Activated CD8-positive, alpha-beta T cell treated with anti-CD3 and anti-CD28 coated beads for 36 hours (primary cell): ENCODE measurements around the gene SPTBN1. TPM values are rescaled to one million over a fixed set of nuclear protein-coding genes. Genes with fewer than 3 reads are reported as not detected.

ENCODE experiments used
- ATAC-seq: fragments of 200-7000 bp; cut with Tn5 transposase; one replicate; pipeline ENCODE4 v1.10.0; 2021; ENCODE audit warnings: mild to moderate bottlenecking, moderate library complexity
- CTCF ChIA-PET: fragments of 350-600 bp; sonication (Branson Sonifier 250); formaldehyde crosslinking; loops from one replicate; lab custom pipeline; 2021; ENCODE audit warnings: antibody characterized with exemption; lab: Charles Lee
- POLR2A ChIA-PET: fragments of 350-600 bp; sonication (Branson Sonifier 250); formaldehyde crosslinking; loops from one replicate; lab custom pipeline; 2021; ENCODE audit warnings: antibody characterized with exemption; lab: Charles Lee
- DNase-seq: peaks from one replicate; pipeline ENCODE4 v3.0.0-alpha.2; 2020
- H3K27ac Mint-ChIP-seq: one replicate; pipeline ENCODE4 v1.8.0; 2021; ENCODE audit warnings: mild to moderate bottlenecking, mixed read lengths
- H3K27me3 Mint-ChIP-seq: one replicate; pipeline ENCODE4 v1.8.0; 2021; ENCODE audit warnings: mixed read lengths
- H3K36me3 Mint-ChIP-seq: one replicate; pipeline ENCODE4 v1.8.0; 2021; ENCODE audit warnings: low read depth, mixed read lengths
- H3K4me1 Mint-ChIP-seq: one replicate; pipeline ENCODE4 v1.8.0; 2021; ENCODE audit warnings: low read depth, mixed read lengths
- H3K4me3 Mint-ChIP-seq: one replicate; pipeline ENCODE4 v1.8.0; 2021; ENCODE audit warnings: mild to moderate bottlenecking, moderate library complexity, mixed read lengths
- H3K9me3 Mint-ChIP-seq: one replicate; pipeline ENCODE4 v1.8.0; 2021; ENCODE audit warnings: mixed read lengths
- intact Hi-C: fragments of 100-400 bp; cut with micrococcal nuclease; formaldehyde crosslinking; loops from one replicate; pipeline ENCODE4 v1.10.0; 2022
- total RNA-seq, 2 experiments: library from RNA; stranded (reverse); gene quantifications; one replicate each; pipeline ENCODE4 v1.2.3, GENCODE V29; 2021
- TF ChIP-seq, protein P1 (sequence below): fragments of 200-600 bp; IDR thresholded peaks from one replicate; pipeline ENCODE4 v1.8.0; 2022; ENCODE audit warnings: antibody characterized with exemption, mild to moderate bottlenecking

The SPTBN1 gene
- total RNA-seq, 2 experiments from 2014 or later: 91.8 to 91.9 TPM

DNA sequence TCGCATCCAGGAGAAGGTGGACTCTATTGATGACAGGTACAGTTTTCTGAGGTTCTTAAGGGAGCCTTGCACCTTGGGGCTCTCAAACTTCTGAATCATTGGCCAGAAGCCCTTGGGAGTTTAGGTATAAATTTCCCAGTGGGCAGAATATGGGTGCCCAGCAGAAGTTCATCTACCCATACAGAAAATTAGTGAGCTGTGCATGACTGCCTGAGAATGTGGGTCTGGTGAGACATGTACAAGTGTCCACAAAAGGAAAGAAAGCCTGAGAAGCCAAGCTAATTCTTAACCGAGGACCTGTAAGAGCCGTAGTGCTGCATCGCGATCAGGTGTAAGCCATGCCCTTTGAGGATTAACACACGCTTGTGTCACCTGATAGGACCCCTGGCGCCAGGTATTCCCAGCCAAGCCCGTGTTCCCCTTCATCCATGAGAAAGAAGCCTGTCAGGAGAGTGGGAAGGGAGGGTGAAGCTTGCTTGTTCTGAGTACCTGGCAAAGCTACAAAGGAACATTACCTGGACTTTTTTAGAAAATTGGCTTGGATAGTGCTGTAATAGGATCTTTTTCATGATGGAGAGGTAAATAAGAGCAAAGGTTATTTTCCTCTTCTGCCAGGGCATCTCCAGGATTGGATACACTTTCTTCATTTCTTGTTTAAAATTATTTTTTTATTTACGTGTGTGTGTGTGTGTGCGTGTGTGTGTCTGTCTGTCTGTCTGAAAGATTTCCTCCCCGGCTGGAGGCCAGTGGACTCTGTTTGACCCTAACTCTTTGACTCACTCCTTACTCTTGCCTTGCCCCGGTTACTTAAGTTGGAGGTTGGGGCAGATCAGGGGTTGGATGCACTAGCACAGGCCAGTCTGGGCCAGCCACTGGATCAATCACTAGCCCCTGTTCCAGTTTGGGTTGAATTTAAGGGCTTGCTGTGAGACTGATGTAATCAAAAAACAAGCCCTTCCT lies 176.9 kb downstream of the SPTBN1 start:
- H3K4me3 Mint-ChIP-seq: no peak overlapping the region
- CTCF ChIA-PET: interaction anchor here (0.9 to 2.0 kb wide), 6 partner anchors 8 to 110 kb away, joined by 4 to 10 read pairs (median 4); no protein-coding TSS in a partner anchor
- no peaks in the 10 kb centered on the region for H3K27me3 Mint-ChIP-seq
- peaks cover 45% of the 10 kb centered on the region for H3K36me3 Mint-ChIP-seq
- TF ChIP-seq, protein P1, sequence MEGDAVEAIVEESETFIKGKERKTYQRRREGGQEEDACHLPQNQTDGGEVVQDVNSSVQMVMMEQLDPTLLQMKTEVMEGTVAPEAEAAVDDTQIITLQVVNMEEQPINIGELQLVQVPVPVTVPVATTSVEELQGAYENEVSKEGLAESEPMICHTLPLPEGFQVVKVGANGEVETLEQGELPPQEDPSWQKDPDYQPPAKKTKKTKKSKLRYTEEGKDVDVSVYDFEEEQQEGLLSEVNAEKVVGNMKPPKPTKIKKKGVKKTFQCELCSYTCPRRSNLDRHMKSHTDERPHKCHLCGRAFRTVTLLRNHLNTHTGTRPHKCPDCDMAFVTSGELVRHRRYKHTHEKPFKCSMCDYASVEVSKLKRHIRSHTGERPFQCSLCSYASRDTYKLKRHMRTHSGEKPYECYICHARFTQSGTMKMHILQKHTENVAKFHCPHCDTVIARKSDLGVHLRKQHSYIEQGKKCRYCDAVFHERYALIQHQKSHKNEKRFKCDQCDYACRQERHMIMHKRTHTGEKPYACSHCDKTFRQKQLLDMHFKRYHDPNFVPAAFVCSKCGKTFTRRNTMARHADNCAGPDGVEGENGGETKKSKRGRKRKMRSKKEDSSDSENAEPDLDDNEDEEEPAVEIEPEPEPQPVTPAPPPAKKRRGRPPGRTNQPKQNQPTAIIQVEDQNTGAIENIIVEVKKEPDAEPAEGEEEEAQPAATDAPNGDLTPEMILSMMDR: no peak
- intact Hi-C loops: loop anchor here (10.0 kb wide), 1 partner anchor 108 kb away; no protein-coding TSS in a partner anchor
- no peaks in the 10 kb centered on the region for H3K9me3 Mint-ChIP-seq
- H3K27ac Mint-ChIP-seq: peak overlapping the region; percentile 32
- H3K4me1 Mint-ChIP-seq: peaks cover 31% of the 10 kb centered on the region
- no peak for DNase-seq
- ATAC-seq: no peak
- POLR2A ChIA-PET: interaction anchor here (1.1 kb wide), 1 partner anchor 75 kb away, joined by 5 read pairs; no protein-coding TSS in a partner anchor

DNA sequence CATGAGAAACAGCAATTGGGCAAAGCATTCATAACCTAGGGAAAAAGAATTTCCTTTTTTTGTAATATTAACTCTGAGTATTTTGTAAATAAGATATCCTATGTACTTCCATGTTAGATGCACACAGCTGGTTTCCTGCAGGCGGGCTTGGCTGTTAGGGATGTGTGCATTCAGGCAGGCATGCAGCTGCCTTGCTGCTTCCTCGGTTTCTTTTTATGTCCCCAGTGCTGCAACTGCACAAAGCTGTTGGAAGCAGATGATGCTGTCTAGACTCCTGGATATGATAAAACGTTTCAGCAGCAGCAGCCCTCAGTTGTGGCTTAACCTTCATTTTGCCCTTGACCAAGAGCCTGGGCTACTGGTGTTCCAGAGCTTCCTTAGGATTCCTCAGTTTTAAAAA lies 177.9 kb downstream of the SPTBN1 start:
- TF ChIP-seq, protein P1: no peak
- ChIA-PET CTCF (interaction anchor here (0.8 to 2.0 kb wide), 5 partner anchors 9 to 110 kb away, joined by 3 to 10 read pairs (median 5); no protein-coding TSS in a partner anchor), POLR2A (interaction anchor here (1.0 to 1.1 kb wide), 2 partner anchors 9 to 76 kb away, joined by 3 to 5 read pairs; no protein-coding TSS in a partner anchor)
- peaks cover 31% of the 10 kb centered on the region for H3K4me1 Mint-ChIP-seq
- DNase-seq: no peak
- ATAC-seq: no peak
- H3K9me3 Mint-ChIP-seq: no peaks in the 10 kb centered on the region
- peak overlapping the region; percentile 71 for H3K27ac Mint-ChIP-seq
- no peaks in the 10 kb centered on the region for H3K27me3 Mint-ChIP-seq
- peaks cover 45% of the 10 kb centered on the region for H3K36me3 Mint-ChIP-seq
- intact Hi-C loops: loop anchor here (10.0 kb wide), 1 partner anchor 109 kb away; no protein-coding TSS in a partner anchor
- H3K4me3 Mint-ChIP-seq: no peak overlapping the region

DNA sequence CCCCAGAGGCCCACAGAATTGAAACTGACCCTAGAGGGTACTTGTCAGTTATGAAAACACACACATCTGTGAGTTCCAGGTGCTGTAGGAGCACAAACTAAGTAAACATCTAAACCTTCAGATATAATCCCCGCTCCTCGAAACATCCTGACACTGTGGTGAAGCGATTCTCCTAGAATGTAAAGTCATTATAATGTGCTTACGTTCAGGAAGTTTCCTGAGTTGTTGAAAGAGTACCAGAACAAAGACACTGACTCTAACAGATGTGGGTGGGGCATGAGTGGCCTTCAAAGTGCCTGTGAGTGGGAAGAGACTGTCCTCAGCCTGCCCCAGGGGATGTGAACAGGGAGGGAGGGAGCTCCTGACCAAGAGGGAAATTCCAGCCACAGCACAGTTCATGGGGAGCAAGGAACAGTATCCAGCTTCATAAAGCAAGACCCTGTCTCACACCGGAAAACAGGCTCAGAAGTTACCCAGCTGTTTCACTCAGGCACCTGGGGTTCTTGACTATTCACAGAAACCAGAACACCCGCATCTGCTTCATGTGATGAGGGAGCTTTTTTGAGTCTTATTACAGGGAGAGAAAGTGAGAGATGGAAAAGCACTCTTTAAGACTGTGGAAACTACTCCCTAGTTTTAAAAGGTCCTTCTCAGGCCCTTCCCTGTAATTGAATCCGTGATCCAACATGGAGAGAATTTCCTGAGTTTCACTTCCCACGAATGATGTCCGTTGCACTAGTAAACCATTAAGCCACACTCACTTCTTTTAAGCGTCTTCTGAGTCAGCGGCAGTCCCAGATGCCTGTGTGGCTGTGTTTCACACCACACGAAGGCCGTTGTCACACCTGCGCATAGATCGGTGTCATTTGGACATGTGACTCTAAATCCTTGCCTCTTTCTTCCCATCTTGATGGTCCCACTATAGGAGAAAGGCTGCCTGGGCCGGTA lies 178.7 kb downstream of the SPTBN1 start:
- ChIA-PET POLR2A (interaction anchor here (0.7 to 1.1 kb wide), 3 partner anchors 10 to 77 kb away, joined by 3 to 5 read pairs (median 3); no protein-coding TSS in a partner anchor), CTCF (interaction anchor here (0.8 to 2.0 kb wide), 5 partner anchors 10 to 111 kb away, joined by 3 to 10 read pairs (median 5); no protein-coding TSS in a partner anchor)
- peak; percentile 59 for ATAC-seq
- intact Hi-C loops: loop anchor here (10.0 kb wide), 1 partner anchor 110 kb away; no protein-coding TSS in a partner anchor
- no peaks in the 10 kb centered on the region for H3K27me3 Mint-ChIP-seq
- peaks cover 30% of the 10 kb centered on the region for H3K4me1 Mint-ChIP-seq
- H3K36me3 Mint-ChIP-seq: peaks cover 40% of the 10 kb centered on the region
- no peaks in the 10 kb centered on the region for H3K9me3 Mint-ChIP-seq
- peak overlapping the region; percentile 71 for H3K27ac Mint-ChIP-seq
- TF ChIP-seq, protein P1: no peak
- no peak overlapping the region for H3K4me3 Mint-ChIP-seq
- peak; percentile 21 for DNase-seq

DNA sequence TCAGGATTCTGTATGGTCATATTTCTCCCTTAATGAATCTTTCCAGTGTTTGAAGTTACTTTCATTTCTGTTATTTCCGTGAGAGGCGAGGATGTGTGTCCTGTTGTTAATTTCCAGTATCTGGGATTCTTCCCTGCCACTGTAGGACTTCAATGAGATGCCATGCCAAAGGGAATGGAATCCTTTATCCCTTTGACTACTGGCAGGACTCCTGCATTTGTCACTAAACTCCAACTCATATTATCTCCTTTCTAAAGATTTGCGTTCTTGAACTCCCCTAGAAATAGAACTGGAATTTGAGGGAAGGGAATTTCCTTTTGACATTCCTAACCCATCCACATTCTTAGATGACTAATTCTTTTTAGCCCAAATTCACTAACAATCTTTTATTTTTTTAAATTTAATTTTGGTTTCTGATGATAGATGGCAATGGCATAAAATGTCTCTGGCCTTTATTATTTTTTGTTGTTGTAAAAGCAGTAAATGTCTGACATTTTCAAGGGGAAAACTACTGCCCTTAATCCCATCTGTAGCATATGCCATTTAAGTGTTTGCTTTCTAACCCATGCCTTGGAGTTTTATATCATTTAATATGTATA lies 179.5 kb downstream of the SPTBN1 start:
- no peaks in the 10 kb centered on the region for H3K9me3 Mint-ChIP-seq
- no peak overlapping the region for H3K4me3 Mint-ChIP-seq
- intact Hi-C loops: loop anchor here (10.0 kb wide), 1 partner anchor 111 kb away; no protein-coding TSS in a partner anchor
- TF ChIP-seq, protein P1: no peak
- ChIA-PET POLR2A (interaction anchor here (0.7 kb wide), 1 partner anchor 75 kb away, joined by 3 read pairs; no protein-coding TSS in a partner anchor), CTCF (interaction anchor here (1.0 to 2.0 kb wide), 2 partner anchors 30 to 69 kb away, joined by 3 to 8 read pairs; no protein-coding TSS in a partner anchor)
- peak overlapping the region; percentile 71 for H3K27ac Mint-ChIP-seq
- DNase-seq (no peak), ATAC-seq (no peak)
- no peaks in the 10 kb centered on the region for H3K27me3 Mint-ChIP-seq
- peaks cover 26% of the 10 kb centered on the region for H3K4me1 Mint-ChIP-seq
- H3K36me3 Mint-ChIP-seq: peaks cover 33% of the 10 kb centered on the region
